NCI-H1694 treated with DMSO at 0.1 percent for 48 hours (cell line): ENCODE results near the gene KIF21A.
A peak's percentile ranks its signal among the peaks of the same experiment; 100 is the strongest.

Source experiments
- DNase-seq: peaks from one replicate; lab custom pipeline; 2025; lab: John Stamatoyannopoulos, UW

Gene KIF21A

DNA sequence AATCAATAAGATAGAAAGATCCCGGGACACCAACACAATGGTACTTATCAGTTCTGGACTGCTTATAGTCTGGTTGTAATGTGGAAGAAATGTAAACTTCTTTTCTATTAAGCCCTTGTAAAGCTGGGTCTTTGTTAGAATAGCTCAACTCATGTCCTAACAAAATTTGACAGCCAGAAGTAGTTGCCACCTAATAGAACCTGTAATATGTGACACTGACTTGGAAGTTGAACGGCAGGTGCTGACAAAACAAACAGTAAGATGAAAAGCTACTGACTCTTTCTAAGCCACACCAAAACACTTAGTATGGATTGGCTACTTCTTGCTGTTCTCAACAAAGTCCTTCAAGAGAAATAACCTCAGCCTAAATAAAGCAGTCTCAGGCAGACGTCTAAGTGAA lies 56.6 kb downstream of the KIF21A start:
- DNase-seq = no peak

DNA sequence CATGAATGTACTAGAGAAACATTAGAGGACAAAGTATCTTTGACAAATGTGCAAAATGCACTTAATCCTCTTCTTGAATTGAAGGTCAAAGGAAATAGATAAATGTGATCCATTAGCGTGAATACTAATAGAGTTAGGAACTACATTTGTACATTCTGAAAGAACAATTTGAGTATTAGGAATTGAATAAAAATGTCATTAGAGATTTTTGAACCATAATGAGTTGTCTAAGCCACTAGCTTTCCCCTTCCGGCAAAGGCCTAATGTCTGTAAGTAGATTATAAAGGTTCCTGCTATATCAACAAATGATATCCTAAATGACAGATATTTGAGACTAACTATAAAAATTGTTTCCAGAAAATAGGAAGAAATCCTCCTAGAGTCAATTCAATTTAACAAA lies 59.8 kb downstream of the KIF21A start:
- DNase-seq = no peak

DNA sequence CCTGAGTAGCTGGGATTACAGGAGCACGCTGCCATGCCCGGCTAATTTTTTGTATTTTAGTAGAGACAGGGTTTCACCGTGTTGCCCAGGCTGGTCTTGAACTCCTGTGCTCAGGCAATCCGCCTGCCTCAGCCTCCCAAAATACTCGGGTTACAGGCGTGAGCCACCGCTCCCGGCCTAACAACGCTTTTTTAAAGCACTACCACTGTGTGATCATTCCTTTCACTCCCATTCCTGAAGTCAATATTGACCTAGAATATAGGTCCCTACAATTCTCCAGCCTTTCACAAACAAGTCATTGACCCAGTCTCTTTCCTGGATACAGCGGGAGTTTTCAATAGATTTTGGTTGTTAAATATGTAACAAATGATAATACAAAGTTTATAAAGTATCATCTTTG lies 62.8 kb downstream of the KIF21A start:
- no peak for DNase-seq

DNA sequence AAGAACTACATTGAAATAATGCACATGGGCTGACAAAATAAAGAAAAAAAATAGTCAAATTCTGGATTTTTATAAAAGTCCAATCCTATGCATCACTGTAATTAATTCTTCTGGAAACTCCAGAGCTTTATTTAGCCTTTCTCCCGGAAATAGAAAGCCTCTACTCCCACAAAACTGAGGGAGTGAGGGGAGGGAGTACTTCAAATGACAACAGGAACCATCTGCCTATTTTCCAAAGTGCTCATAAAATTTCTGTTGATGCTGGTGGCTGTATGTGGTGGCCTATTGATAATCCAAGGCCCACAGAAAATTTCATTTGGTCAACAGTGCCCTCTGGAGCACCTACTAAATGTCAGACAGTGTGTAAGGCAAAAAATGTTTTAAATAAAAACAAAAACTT lies 64.6 kb downstream of the KIF21A start:
- DNase-seq = peak; percentile 20

DNA sequence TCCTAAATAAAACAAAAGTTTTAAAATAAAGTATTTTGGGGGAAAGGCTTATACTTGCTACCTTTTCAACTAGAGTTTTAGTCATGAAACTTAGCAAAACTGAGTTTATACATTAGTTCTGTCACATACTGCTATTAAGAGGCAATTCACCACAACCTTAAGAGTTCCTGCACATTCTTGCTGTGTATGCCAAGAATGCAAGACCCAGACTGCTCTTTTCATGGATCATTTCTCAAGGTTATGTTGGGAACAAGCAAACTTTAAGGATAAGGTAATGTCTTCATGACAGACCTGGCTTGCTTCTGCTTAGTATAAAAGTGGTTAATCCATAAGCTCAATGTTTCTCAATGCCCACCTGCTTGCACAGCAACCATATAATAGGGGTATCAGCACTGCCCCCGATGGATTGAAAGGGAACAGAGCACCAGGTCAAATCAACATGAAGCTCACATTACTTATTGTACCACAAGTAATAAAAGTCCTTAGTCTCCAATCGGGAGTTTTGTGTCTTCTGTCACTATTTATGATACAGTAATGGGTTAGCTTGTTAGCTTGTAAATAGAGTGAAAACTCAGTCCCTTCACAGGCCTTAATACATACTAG lies 67.6 kb downstream of the KIF21A start:
- DNase-seq = no peak

DNA sequence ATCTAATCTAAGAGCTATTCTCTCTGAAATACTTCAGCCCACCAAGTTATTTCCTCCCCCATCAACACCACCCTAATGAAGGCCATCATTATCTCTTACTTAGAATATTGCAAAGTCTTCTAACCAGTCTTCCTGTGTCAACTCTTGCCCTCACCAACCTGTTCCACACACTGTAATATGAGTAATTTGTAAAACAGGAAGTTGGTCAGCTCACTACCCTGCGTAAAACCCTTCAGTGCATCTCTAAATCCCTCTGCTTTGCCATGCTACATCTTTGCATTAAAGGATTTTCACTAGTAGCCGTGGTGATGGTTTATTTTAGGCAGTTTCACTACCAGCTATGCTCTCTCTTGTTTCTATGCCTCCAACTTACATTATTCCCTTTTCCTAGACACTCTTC lies 70.0 kb downstream of the KIF21A start:
- no peak for DNase-seq

DNA sequence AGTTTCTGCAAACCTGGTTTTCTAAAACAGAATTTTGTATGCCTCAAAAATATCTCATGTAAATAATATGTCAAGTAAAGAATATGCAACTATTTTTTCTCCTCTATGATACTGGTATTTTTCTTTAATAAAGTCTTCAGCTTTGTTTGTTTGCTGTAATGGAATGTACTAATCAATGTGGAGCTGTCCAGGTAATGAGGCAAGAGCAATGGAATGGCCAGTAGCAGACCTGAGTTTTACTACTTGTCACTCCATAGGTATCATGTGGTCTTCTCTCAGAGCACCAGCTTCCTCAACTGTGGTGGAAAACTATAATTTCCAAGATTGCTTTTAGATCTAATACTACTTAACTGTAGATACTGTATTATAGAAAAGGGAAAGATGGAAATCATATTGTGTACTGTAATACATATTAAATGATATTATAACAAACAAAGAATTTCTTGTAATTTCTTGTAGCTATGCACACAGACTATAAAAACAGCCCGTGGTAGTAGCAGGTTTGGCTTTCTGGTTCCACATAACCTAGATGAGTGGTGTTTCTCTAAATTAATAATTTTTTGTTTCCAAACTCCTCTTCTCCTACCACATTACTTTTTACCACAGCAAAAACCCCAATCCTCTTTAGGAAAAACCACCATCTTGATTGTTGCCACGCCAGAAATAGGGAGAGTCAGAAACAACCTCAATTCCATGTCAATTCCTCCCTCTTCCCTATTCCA lies 70.6 kb downstream of the KIF21A start:
- no peak for DNase-seq

DNA sequence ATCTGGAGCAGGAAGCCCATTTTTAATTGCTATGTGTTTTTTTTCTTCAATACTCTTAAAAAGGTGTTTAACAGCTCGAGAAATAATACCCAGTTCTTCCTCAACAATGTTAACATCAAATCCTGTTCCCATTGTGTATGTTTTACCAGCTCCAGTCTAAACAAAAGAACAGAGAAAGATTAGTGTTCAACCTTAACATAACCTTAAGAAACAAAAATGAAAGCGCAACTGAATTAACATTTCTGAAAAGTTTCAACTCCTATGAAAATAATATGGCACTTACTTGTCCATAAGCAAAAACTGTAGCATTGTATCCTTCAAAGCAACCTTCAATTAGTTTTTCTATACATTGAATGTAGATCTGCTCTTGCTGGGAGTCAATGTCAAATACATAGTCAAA lies 73.2 kb downstream of the KIF21A start:
- no peak for DNase-seq

DNA sequence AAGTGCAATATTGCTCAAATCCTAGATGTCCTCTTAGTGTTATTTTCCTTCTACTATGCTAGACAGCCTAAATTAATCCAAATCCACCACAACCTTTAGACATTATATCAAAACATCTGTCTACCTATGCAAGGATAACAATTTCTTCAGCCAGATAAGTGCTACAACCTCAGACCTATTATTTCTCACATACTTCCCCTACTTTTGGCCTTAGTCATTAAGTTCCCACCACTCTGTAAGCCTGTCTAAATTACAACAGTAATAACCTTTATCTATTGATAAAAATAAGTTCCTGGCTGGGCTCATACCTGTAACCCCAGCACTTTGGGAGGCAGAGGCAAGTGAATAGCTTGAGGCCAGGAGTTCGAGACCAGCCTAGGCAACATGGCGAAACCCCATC lies 74.0 kb downstream of the KIF21A start:
- no peak for DNase-seq

DNA sequence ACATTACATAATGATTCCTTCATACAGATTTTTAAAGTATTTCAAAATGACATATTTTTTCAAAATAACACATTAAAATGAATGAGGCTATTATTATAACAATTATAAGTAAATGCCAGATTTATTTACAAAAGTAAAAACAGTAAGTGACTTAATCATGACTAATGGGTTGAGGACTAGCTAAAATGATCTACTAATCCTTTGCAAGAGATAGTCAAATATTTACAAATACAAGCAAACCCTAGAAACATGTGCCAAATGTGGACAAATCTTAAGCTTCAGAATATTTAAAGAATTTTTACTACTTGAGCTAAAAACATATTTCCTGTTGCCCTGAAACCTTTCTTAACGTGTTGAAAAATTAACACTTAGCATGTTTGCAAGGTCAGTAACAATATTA lies 74.8 kb downstream of the KIF21A start:
- DNase-seq = no peak

DNA sequence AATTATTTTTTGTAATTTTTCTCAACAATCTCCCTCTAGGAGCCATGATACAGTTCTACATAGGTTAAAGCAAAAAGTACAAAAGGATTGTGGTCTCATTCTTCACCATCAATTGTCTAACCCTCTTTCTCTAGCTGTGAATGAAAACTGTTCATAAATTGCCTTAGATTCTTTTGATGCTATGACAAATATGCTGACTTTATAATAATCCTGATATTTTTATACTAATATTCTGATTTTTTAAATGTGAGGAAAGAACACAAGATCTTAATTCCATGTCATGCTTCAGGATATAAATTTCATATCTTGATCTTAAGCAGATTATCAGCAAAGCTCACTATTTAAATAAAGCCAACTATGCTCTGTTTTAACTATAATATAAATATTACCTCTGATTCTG lies 75.4 kb downstream of the KIF21A start:
- no peak for DNase-seq

DNA sequence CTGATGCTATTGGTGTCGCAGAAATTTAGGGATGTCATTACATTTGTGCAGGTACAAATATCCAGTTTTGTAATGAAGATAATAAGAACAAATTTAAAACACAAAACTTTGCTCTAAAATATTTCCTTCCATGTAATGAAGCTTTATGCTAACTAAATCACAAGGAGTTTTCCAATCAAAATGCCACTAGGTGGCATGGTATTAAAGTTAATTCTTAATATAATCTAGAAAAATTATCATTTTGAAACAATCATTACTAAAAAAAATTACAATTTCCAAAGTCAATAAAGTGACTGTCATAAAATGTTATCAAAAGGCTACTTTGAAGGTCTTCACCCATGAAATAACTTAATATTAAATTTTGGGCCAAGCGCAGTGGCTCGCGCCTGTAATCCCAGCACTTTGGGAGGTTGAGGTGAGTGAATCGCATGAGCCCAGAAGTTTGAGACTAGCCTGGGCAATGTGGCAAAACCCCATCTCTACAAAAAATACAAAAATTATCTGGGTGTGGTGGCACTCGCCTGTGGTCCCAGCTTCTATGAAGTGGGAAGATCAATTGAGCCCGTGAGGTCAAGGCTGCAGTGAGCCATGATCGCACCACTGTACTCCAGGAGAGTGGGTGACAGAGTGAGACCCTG lies 77.4 kb downstream of the KIF21A start:
- DNase-seq = no peak

DNA sequence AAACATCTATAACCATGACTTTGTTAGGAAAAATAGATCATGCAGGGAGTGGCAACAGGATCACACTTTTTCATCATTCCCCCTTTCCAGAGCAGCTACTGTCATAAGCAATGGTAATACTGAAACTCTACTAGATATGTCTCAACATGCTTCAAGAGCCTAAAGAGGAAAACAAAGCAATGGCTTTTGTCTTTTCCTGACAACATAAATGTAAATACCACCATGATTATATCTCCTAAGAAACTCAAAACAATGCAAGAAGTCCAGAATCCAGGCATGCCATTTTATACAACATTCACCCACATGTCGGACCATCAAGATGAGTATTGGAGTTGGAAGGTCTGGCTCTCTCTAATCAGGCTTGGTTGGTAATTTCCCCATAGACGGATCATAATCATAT lies 78.7 kb downstream of the KIF21A start:
- DNase-seq = no peak

DNA sequence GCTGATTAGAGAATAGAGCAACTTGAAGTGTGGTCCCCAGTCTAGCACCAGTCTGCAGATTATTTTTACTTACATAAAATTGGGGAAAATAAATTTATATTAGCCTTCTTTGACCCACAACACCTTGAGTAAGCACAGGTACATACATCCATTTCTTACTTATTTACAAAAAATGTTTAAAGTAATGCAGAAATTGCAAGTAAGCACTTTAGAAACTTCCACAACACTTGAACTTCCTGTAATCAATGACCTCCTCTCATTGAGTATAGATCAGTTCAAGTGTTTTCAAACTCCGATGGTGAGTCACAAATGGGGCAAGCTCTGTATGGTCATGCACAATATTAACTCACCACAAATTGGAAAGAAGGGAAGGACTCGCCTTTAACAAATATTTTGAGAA lies 83.3 kb downstream of the KIF21A start:
- no peak for DNase-seq

DNA sequence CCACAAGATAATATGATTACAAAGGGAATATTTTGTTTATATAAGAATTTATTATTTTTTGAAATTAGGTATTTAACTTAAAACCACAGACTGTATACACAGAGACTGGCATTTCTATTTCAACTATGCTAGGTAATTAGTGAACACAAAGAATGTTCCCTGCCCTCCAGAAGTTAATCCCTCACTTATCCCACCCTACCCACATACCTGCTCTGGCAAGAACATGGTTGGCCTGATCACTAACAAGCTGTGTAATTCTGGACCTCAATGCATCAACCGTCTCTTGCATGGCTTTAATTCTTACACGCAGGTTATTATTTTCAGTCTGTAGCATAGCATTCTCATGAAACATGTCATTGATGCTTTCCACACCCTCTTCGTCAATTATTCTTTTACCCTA lies 85.9 kb downstream of the KIF21A start:
- no peak for DNase-seq

DNA sequence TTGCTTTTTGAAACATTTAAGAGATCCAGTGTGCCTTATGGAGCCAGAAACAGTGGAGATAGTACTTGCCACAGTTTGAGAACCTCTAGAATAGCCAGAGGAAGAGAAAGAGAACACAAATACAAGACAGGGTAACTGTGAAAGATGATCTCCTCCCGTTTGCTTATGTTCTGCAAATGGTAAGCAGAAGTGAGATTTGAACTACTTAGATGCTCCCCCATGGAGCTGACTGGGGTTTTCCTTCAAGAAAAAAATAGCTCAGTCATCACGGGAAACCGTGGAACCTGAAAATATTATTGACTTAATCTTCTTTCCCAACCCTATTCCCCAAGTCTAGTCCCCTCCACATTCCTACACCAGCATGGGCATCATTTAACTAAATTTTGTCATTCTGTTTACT lies 87.1 kb downstream of the KIF21A start:
- DNase-seq = no peak

DNA sequence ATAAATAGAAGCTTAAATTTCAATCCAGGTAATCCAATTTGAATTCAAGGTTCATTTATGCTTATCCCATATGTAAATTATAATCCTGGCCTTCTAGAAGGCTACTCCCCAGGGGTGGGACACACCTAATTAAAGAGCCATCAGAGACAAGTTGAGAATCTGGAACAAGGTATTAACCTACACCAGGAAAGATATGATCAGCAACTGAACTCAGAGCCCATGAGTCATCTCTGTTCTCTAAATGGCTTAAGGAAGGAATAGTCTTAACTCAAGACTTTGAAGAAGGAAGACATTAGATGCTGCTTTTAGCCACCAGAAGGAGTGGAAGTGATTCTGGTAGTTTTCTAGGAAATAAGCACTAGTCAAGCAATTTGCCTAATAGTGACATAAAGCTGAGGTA lies 88.0 kb downstream of the KIF21A start:
- DNase-seq = no peak

DNA sequence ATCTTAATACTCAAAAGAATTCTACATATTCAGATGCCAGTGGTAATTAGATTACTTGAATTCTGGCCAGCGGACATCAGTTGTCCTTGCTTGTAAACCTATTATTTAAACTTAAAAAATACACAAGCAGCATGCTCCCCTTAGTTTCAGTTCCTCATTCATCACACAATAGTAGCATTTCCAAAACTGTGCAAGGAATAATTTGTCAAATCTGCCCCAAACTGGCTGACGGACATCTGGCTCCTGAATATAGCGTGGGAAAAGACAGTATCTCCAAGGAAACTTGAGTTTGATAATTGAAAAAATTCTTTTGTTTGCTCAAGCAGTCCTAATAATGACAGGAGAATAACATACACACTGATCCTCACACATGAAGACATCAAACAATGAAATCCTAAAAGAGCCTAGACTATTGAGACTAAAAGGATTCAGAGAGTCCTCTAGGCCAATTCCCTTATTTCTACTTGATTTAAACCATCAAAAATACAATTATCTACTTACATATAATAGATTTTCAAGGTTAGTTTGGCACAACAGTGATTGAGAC lies 90.4 kb downstream of the KIF21A start:
- DNase-seq = no peak

DNA sequence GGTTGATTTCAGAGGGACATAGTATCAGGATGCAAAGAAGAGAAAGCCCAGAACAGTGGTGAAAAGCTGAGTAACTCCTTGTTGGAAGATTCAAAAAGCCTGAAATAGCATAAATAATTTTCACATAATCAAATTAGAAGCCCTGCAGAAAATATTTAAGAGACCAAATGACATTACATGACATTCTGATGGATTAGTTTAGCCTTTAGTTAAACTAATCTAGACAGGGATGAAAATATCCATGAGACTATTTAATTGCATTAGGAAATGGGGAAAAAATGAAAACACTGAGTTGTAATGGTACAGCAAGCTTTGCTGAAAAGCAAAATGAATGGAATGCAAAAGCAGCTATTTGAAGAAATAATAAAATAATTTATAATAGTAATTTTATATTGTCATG lies 91.8 kb downstream of the KIF21A start:
- no peak for DNase-seq

DNA sequence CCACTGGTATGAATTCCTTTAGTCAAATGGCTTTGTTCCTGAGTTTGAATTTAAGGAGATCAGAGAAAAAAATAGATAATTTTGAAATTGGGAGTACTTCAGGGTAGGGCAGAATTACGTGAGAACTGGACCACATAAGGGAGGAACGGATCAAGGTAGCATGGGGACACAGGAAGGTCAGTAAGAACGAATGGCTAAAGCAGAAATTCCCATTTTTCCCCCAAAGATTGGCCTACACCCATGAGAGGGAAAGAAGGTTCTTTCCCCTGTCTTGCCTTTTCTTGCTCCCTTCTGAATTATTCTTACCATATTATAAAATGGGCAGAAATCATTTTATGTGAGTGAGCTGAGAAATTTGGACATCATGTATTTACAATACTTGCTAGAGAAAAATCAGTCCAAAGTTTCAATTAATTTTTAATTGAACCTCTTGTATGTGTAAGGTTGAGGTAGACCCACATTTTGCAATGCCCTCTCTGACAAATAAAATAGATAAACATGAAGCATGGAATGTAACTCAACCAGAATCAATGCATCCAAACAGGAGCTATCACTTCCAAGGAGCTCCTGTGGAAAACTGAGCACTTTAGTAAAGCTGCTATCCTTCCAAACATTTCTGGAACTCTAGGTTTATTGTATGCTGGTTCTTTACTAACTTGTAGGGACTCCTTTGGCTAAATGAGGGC lies 93.8 kb downstream of the KIF21A start:
- no peak for DNase-seq

DNA sequence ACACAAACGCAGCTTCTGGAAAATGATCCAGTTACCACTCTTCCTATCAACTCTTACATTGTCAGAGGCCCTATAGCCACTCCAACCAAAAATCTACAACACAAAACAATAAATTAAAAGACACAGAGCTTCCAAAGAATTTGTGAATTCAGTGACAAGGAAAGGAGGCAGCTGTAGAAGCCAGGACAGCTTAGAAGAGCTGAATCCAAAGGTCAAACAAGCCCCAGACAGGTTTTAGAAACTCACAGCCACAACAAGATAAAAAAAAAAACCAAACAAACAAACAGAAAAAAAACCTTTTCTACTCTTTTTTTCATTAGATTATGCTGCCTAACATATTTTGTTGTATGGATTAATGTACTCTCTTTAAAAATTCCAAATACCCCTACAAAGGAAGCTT lies 94.4 kb downstream of the KIF21A start:
- no peak for DNase-seq

DNA sequence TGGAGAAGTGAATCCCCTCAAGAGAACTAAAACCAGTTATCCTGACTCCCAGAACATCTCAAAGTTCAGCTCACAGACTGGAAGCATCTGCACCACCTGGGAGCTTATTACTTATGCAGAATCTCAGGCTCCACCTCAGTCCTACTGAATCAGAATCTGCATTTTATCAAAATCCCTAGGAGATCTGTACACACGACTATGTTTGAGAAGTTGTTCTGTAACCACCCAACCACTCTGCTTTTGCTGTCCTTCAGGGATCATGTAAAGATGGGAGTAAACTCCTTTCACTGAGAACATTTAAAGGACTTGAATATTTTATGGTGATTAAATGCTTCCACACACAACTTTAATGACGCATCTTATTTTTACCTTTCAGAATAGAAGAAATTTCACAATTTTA lies 98.0 kb downstream of the KIF21A start:
- no peak for DNase-seq

DNA sequence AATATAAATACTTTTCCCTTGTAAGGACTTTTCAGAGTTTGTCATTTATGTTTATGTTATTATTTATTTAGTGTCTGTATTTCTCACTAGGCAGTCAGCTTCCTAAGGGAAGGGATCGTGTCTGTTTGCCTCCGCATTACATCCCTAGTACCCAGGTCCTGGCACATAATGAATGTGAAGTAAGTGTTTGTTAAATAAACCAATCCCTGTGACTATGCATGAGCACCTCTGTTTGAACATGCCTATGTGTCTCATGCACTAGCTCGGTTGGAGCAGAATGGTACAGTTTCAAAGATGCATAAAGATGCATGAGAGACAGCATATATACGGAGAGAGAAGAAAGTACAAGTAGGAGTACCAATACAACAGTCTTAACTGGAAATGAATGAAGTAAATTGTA lies 99.3 kb downstream of the KIF21A start:
- DNase-seq = no peak
